ENCODE data around the gene PRODH2. TPM values are rescaled to one million over a fixed set of nuclear protein-coding genes. Genes with fewer than 3 reads are reported as not detected.
A peak's percentile ranks its signal among the peaks of the same experiment; 100 is the strongest.

PRODH2 gene
- total and polyA plus RNA-seq, 2 of the 13 experiments (the other 11 are each of a cell fraction or from before 2014, with no cell fraction given) = 86.7 to 118 TPM

DNA sequence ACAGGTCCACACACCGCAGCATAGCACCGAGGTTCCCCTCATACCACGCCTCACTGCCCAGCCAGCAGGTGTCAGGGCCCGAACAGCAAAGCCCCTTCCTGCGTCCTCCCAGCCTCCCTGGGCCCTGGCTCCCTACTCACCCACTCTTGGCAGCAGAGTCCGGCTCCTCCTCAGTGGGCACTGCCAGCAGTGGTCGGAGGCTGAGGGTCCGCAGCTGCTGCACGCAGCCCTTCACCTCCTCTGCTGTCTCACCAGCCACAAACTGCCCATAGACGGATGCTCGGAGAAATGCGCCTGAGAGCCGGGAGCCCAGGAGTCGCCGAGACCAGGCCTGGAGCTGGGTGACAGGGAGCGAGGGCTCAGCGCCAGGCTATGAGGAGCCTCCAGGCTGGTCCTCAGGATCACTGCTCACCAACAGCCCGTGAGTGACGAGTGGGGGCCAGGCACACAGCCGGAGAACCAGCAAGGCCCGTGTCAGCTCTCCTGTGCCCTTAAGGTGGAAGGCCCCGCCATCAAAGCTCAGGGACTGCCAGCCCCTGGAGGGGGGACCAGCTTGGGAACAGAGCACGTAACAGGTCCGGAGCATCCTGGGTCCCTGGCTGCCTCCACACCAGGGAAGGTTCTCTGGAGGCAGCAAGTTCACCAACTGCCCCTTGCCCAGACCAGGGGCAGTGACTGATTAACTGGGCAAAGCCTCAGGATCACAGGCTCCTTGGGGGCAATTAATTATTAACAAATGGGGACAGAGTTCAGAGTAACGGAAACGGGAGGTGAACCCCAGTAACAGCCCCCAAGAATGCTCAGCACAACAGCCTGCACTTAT is at the start of gene PRODH2 (continued):
- TF ChIP-seq, protein P1, sequence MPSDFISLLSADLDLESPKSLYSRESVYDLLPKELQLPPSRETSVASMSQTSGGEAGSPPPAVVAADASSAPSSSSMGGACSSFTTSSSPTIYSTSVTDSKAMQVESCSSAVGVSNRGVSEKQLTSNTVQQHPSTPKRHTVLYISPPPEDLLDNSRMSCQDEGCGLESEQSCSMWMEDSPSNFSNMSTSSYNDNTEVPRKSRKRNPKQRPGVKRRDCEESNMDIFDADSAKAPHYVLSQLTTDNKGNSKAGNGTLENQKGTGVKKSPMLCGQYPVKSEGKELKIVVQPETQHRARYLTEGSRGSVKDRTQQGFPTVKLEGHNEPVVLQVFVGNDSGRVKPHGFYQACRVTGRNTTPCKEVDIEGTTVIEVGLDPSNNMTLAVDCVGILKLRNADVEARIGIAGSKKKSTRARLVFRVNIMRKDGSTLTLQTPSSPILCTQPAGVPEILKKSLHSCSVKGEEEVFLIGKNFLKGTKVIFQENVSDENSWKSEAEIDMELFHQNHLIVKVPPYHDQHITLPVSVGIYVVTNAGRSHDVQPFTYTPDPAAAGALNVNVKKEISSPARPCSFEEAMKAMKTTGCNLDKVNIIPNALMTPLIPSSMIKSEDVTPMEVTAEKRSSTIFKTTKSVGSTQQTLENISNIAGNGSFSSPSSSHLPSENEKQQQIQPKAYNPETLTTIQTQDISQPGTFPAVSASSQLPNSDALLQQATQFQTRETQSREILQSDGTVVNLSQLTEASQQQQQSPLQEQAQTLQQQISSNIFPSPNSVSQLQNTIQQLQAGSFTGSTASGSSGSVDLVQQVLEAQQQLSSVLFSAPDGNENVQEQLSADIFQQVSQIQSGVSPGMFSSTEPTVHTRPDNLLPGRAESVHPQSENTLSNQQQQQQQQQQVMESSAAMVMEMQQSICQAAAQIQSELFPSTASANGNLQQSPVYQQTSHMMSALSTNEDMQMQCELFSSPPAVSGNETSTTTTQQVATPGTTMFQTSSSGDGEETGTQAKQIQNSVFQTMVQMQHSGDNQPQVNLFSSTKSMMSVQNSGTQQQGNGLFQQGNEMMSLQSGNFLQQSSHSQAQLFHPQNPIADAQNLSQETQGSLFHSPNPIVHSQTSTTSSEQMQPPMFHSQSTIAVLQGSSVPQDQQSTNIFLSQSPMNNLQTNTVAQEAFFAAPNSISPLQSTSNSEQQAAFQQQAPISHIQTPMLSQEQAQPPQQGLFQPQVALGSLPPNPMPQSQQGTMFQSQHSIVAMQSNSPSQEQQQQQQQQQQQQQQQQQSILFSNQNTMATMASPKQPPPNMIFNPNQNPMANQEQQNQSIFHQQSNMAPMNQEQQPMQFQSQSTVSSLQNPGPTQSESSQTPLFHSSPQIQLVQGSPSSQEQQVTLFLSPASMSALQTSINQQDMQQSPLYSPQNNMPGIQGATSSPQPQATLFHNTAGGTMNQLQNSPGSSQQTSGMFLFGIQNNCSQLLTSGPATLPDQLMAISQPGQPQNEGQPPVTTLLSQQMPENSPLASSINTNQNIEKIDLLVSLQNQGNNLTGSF (CRISPR knock-in tag; IDR thresholded peaks at IDR 0.05) = no peak
- TF ChIP-seq CENPT (CRISPR knock-in tag; IDR thresholded peaks at IDR 0.05; ENCODE audit: low read depth) (no peak), REXO4 (CRISPR knock-in tag; IDR thresholded peaks at IDR 0.05; ENCODE audit: borderline replicate concordance) (no peak), POLR2AphosphoS5 (IDR thresholded peaks at IDR 0.05; ENCODE audit: low read depth, low read length) (peak; percentile 98), FOXO1 (CRISPR knock-in tag; IDR thresholded peaks at IDR 0.05) (peak; percentile 63; the same call in 1 of the 2 replicates), ZNF7 (CRISPR knock-in tag; IDR thresholded peaks at IDR 0.05) (no peak), ZNF530 (CRISPR knock-in tag; IDR thresholded peaks at IDR 0.05; ENCODE audit: low read depth) (no peak), NBN (conservative IDR thresholded peaks at IDR 0.05) (no peak), SETDB1 (CRISPR knock-in tag; IDR thresholded peaks at IDR 0.05; ENCODE audit: borderline replicate concordance) (no peak), HOXA9 (CRISPR knock-in tag; IDR thresholded peaks at IDR 0.05; ENCODE audit: borderline replicate concordance) (no peak), PHF5A (CRISPR knock-in tag; IDR thresholded peaks at IDR 0.05; ENCODE audit: low read depth, unreplicated experiment) (no peak), ZSCAN12 (CRISPR knock-in tag; IDR thresholded peaks at IDR 0.05) (no peak), HNRNPUL1 (IDR thresholded peaks at IDR 0.05; ENCODE audit: low read depth, low read length) (no peak), ZNF230 (CRISPR knock-in tag; IDR thresholded peaks at IDR 0.05) (no peak; the same call in 1 of the 2 replicates), ZNF562 (CRISPR knock-in tag; IDR thresholded peaks at IDR 0.05; ENCODE audit: borderline replicate concordance) (no peak), KDM5A (IDR thresholded peaks at IDR 0.05; ENCODE audit: borderline replicate concordance, low read length) (no peak), RORA (CRISPR knock-in tag; IDR thresholded peaks at IDR 0.05) (no peak), NFATC3 (CRISPR knock-in tag; IDR thresholded peaks at IDR 0.05) (no peak), ZMAT3 (CRISPR knock-in tag; conservative IDR thresholded peaks at IDR 0.05) (peak; percentile 67; the same call in 1 of the 2 replicates)
- TF ChIP-seq, protein P2, sequence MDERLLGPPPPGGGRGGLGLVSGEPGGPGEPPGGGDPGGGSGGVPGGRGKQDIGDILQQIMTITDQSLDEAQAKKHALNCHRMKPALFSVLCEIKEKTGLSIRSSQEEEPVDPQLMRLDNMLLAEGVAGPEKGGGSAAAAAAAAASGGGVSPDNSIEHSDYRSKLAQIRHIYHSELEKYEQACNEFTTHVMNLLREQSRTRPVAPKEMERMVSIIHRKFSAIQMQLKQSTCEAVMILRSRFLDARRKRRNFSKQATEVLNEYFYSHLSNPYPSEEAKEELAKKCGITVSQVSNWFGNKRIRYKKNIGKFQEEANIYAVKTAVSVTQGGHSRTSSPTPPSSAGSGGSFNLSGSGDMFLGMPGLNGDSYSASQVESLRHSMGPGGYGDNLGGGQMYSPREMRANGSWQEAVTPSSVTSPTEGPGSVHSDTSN (CRISPR knock-in tag; IDR thresholded peaks at IDR 0.05) = no peak
- TF ChIP-seq, protein P3, sequence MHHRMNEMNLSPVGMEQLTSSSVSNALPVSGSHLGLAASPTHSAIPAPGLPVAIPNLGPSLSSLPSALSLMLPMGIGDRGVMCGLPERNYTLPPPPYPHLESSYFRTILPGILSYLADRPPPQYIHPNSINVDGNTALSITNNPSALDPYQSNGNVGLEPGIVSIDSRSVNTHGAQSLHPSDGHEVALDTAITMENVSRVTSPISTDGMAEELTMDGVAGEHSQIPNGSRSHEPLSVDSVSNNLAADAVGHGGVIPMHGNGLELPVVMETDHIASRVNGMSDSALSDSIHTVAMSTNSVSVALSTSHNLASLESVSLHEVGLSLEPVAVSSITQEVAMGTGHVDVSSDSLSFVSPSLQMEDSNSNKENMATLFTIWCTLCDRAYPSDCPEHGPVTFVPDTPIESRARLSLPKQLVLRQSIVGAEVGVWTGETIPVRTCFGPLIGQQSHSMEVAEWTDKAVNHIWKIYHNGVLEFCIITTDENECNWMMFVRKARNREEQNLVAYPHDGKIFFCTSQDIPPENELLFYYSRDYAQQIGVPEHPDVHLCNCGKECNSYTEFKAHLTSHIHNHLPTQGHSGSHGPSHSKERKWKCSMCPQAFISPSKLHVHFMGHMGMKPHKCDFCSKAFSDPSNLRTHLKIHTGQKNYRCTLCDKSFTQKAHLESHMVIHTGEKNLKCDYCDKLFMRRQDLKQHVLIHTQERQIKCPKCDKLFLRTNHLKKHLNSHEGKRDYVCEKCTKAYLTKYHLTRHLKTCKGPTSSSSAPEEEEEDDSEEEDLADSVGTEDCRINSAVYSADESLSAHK (CRISPR knock-in tag; IDR thresholded peaks at IDR 0.05; ENCODE audit: borderline replicate concordance) = no peak
